Omental fat pad (tissue), 4 donors: ENCODE data around the gene PRR5L. TPM values are rescaled to one million over a fixed set of nuclear protein-coding genes. Genes with fewer than 3 reads are reported as not detected.
"Not testable (repeated sequence)": the region's sequence is repeated elsewhere in the genome, so short reads cannot be mapped to it uniquely, and the experiment has no call there.

Experiments
- ATAC-seq: fragments of 150-250 bp; one replicate; pipeline ENCODE4 v1.9.1; 2016; ENCODE audit warnings: mild to moderate bottlenecking, moderate library complexity; ENCODE audit not compliant: low FRiP score
- DNase-seq: peaks from one replicate; pipeline ENCODE4 v3.0.0-alpha.2; 2019; ENCODE audit warnings: low spot score
- CTCF ChIP-seq, 3 donors: fragments of 450-650 bp; IDR thresholded peaks; one replicate each; pipeline ENCODE4 v1.5.1; 2016 to 2017; ENCODE audit warnings: antibody characterized with exemption in 3 of 3, mild to moderate bottlenecking in 3 of 3, moderate library complexity in 2 of 3
- total RNA-seq, 4 donors: library from RNA; depleted of rRNA; stranded (reverse); fragments of >200 nt; gene quantifications; one replicate each; pipeline ENCODE4 v1.1.0, GENCODE V29; 2016

PRR5L gene
- total RNA-seq, 4 donors from 2014 or later = 8.7 to 26.8 (median 16.2) TPM

GRCh38 chr11:36317992-36318391 is 21.9 kb downstream of the PRR5L start:
- no peak for TF ChIP-seq CTCF (IDR thresholded peaks at IDR 0.05)
- DNase-seq = no peak

GRCh38 chr11:36324956-36325355 is 28.9 kb downstream of the PRR5L start:
- DNase-seq, ATAC-seq: not testable (repeated sequence)

More at GRCh38 chr11:36317992-36318391, 21.9 kb downstream of the PRR5L start:
- no peak for ATAC-seq

GRCh38 chr11:36325403-36325802 is 29.3 kb downstream of the PRR5L start:
- DNase-seq, ATAC-seq: not testable (repeated sequence)

- DNase-seq (no peak), ATAC-seq (no peak)
- no peak for TF ChIP-seq CTCF (IDR thresholded peaks at IDR 0.05)
Measured at GRCh38 chr11:36326524-36327419, 30.7 kb downstream of the PRR5L start.

- ATAC-seq = no peak
- TF ChIP-seq CTCF (IDR thresholded peaks at IDR 0.05) = no peak
- no peak for DNase-seq
Measured at GRCh38 chr11:36328966-36329673, 33.0 kb downstream of the PRR5L start.

GRCh38 chr11:36330411-36330810 is 34.3 kb downstream of the PRR5L start:
- TF ChIP-seq CTCF (IDR thresholded peaks at IDR 0.05) = no peak
- ATAC-seq = no peak
- DNase-seq = no peak

GRCh38 chr11:36333468-36333867 is 37.4 kb downstream of the PRR5L start:
- no peak for TF ChIP-seq CTCF (IDR thresholded peaks at IDR 0.05)
- ATAC-seq = no peak
- no peak for DNase-seq

GRCh38 chr11:36333897-36334296 is 37.8 kb downstream of the PRR5L start:
- DNase-seq (no peak), ATAC-seq (no peak)
- no peak for TF ChIP-seq CTCF (IDR thresholded peaks at IDR 0.05)
